Left colon (tissue), 2 donors: Measurements from ENCODE around the gene WDR77. TPM values are rescaled to one million over a fixed set of nuclear protein-coding genes. Genes with fewer than 3 reads are reported as not detected.

Experiments used
- ATAC-seq: fragments of 200-7000 bp; cut with Tn5 transposase; one replicate; pipeline ENCODE4 v1.9.1; 2020; ENCODE audit warnings: mild to moderate bottlenecking, moderate library complexity
- DNase-seq, 2 donors: peaks; one replicate each; pipeline ENCODE4 v3.0.0-alpha.2; 2020
- intact Hi-C, 2 donors: fragments of 100-400 bp; cut with DNase I in 1 of 2; cut with micrococcal nuclease in 1 of 2; formaldehyde crosslinking; loops; one replicate each; pipeline versions ENCODE4 v1.11.2 to v1.14.0; 2022; cut with DNase I, micrococcal nuclease
- total RNA-seq, 2 donors: library from RNA; stranded (reverse); fragmentation: NEBNext Ultra II Directional; extraction: Animal tissue kit (Norgen Biotek cat#: 25700); gene quantifications; one replicate each; pipeline ENCODE4 v1.2.1, GENCODE V29; 2021
- donor health status: DM: no; HTN: no; CAD: no.
- donor health status: DM: yes; HTN: yes; CAD: no.

Gene WDR77
- total RNA-seq, 2 donors from 2014 or later = 20.5 to 26.6 TPM

DNA sequence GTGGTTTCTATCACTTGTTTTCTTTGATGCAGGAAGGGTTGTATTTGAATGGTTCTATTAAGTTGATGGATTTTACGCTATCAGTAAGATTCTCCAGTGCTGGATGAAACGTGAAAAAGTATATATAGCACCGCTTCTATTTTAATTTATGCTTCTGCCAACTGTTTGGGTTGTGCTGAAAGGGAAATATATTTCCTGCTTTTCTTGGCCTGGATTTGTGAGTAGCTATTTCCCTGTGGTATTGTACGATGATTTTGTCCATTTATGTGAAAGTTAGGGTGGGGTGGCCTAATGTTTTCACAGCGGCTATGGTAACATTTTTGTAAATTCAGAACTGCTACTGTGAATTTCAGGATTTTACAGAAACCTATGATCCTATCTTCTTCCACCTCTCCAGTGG lies 25.1 kb upstream of the WDR77 start:
- DNase-seq (no peak), ATAC-seq (no peak)
- intact Hi-C loops = no loop called here

- intact Hi-C loops = no loop called here
- ATAC-seq (no peak), DNase-seq (no peak)
Measured at GRCh38 chr1:111471538-111471937, 22.5 kb upstream of the WDR77 start.

DNA sequence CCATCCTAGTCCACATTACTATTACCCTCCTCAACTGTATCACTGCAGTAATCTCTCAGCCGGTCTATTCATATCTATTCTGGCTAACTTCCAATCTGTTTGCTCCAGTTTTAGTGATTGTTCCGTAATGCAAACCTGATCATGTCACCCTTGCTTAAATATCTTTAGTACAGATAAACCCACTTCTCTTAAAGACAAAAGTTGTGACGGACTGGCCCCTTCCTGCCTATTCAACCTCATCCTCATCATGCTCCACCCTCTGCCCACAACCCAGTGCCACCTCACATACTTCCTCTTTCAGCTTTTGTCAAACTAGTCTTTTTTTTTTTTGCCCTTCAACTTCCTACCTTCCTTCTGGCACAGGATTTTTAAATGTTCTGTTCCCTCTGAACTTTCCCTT lies 22.0 kb upstream of the WDR77 start:
- peak; percentile 35 to 64 for DNase-seq
- intact Hi-C loops = no loop called here
- peak; percentile 55 for ATAC-seq

DNA sequence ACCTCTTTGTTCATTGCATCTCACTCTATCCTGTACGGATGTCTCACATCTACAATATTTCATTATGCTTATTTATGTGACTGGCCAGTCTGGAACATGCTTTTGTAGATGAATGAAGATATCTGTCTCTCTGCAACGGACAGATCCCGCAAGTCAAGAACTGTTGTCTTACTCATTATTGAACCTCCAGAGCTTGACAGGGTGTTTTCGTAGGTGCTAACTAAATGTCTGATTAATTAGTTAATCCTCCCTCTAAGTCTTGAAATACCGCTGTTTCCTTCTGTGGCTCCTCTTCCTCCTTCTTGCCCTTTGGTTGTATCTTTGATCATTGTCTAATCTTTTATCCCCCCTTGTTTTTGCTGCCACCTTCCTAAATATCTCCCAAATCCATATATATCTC lies 21.5 kb upstream of the WDR77 start:
- intact Hi-C loops = no loop called here
- DNase-seq (no peak), ATAC-seq (no peak)

DNA sequence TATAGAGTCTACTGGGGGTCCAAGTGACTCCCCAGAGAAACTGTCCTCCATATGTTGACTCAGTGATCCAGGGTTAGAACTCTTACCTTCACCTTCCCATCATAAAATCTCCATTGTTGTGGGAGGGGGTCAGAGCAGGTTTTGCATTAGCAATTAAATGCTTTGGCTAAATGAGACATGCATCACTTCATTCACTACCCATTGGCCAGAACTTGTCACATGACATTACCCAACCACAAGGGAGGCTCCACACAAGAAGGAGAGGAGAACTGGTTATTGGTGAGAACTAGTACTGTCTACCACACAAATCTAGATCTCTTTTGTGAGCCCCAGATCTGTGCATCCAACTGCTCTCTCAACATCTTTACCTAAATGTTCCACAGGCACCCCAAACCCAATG lies 20.5 kb upstream of the WDR77 start:
- ATAC-seq = no peak
- no peak for DNase-seq
- intact Hi-C loops = no loop called here

GRCh38 chr1:111468717-111469100 lies 19.7 kb upstream of the WDR77 start:
- ATAC-seq = no peak
- intact Hi-C loops = no loop called here

DNA sequence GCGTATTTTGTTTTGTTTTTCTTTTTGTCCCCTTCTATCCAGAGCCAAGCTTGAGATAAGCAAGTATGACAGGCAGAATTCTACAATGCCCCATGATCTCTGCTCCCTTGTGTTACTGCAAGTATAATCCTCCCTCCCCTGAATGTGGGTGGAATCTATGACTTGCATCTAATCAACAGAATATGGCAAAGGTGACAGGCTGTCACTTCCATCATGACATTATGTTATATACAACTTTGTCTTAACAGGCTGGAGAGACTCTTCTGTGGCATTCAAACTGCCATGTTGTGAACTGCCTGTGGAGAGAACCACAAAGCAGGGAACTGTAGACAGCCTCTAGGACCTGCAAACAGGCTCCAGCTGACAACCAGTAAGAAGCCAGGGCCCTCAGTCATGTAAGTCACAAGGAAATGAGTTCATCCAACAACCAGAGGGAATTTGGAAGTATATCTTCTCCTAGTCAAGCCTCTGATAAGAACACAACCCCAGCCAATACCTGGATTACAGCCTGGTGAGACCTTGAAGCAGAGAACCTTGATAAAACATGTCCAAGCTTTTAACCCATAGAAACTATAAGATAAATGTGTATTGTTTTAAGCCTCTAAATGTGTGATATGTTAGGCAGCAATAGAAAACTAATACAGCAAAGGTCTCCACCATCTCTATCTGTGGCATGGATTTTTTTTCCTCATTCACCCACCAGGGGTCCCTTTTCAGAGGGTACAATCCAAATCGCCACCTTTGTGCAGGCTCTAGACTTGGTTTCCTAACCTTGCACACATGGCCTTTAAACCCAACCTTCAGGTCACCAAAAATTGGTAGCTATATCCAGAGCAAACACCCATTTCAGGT lies 19.0 kb upstream of the WDR77 start:
- ATAC-seq (no peak), DNase-seq (no peak)
- intact Hi-C loops = no loop called here

More at GRCh38 chr1:111468717-111469100, 19.7 kb upstream of the WDR77 start:
- DNase-seq = no peak

DNA sequence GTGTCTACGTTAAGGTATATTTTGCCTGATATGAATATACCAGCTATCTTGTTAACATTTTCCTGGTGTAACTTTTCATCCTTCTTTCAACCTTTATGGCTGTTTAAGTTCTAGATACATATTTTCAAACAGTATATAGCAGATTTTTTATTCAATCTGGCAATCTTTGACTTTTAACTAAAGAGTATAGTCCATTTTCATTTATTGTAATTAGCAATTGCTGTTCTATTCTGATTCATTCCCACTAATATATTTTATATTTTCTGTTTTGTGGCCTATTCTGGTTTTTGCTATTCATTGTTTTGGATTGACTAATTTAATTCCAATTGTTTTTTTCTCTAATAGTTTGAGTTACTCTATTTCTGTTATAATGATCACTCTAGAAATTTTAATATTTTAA lies 17.4 kb upstream of the WDR77 start:
- no peak for ATAC-seq
- intact Hi-C loops = no loop called here
- no peak for DNase-seq

- intact Hi-C loops = no loop called here
- DNase-seq = no peak
- ATAC-seq = no peak
Measured at GRCh38 chr1:111465754-111466153, 16.7 kb upstream of the WDR77 start.

- ATAC-seq = no peak
- DNase-seq = no peak
- intact Hi-C loops = no loop called here
Measured at GRCh38 chr1:111463029-111463683, 14.1 kb upstream of the WDR77 start.

- intact Hi-C loops = no loop called here
- no peak for DNase-seq
- ATAC-seq = no peak
Measured at GRCh38 chr1:111462370-111463028, 13.4 kb upstream of the WDR77 start.

GRCh38 chr1:111461765-111462164 lies 12.7 kb upstream of the WDR77 start:
- intact Hi-C loops = no loop called here

GRCh38 chr1:111455642-111456031 lies 6.6 kb upstream of the WDR77 start:
- DNase-seq = no peak
- intact Hi-C loops = no loop called here
- ATAC-seq = no peak

More at GRCh38 chr1:111461765-111462164, 12.7 kb upstream of the WDR77 start:
- DNase-seq = no peak
- no peak for ATAC-seq

DNA sequence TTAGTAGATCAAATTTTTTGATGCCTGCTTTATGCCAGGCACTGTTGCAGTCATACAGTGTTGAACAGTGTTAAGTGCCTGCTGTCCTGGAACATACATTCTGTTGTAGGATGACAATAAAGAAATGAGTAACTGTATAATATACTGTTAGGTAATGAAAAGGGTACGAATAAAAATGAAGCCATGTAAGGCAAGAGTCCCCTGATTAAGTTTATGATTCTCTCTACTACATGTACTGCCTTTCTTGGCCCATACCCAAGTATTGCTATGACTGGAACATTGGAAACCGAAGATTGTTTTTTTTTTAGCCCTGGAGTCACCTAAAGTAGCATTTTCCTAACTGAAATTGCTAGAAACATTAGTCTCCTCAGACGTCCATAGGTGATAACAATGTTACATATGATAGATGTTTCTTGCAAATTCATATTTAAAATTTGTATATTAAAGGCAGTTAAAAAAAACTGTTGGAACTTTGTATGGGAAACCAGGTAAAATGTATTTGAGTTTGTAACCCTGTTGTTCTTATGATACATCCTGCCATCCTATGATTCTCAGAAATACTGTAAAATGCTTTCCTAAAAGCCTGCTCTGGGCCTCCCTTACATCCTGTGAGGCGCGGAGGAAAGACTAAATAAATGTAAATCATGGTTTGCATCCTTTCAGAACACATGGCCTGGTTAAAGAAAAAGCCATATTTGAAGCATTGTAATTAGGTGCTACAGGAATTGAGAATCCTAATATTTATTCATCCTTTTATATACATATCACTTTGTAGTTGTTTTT lies 6.0 kb upstream of the WDR77 start:
- DNase-seq (no peak), ATAC-seq (peak; percentile 28)
- intact Hi-C loops = no loop called here

GRCh38 chr1:111453706-111454105 lies 4.7 kb upstream of the WDR77 start:
- intact Hi-C loops = no loop called here

GRCh38 chr1:111452581-111452980 lies 3.5 kb upstream of the WDR77 start:
- intact Hi-C loops = no loop called here
- ATAC-seq = no peak
- no peak for DNase-seq

More at GRCh38 chr1:111453706-111454105, 4.7 kb upstream of the WDR77 start:
- DNase-seq (no peak), ATAC-seq (no peak)

GRCh38 chr1:111450185-111450584 lies 1.1 kb upstream of the WDR77 start:
- no peak for DNase-seq
- no peak for ATAC-seq
- intact Hi-C loops = no loop called here

GRCh38 chr1:111449703-111450017 lies 604 bp upstream of the WDR77 start:
- intact Hi-C loops = no loop called here
- no peak for DNase-seq
- no peak for ATAC-seq

- intact Hi-C loops = no loop called here
- ATAC-seq = peak; percentile 6
- DNase-seq = no peak
Measured at GRCh38 chr1:111448482-111448917, 556 bp downstream of the WDR77 start.
